CD4-positive, alpha-beta T cell (primary cell): ENCODE data around the gene SUGP2. TPM values are rescaled to one million over a fixed set of nuclear protein-coding genes. Genes with fewer than 3 reads are reported as not detected.

Experiments used
- ATAC-seq: fragments of 200-7000 bp; cut with Tn5 transposase; one replicate; pipeline ENCODE4 v1.10.0; 2022; ENCODE audit warnings: mild to moderate bottlenecking; ENCODE audit not compliant: poor library complexity
- CTCF ChIA-PET: fragments of 350-600 bp; sonication (Branson Sonifier 250); formaldehyde crosslinking; loops from one replicate; lab custom pipeline; 2021; ENCODE audit warnings: antibody characterized with exemption, inconsistent platforms; lab: Charles Lee
- POLR2A ChIA-PET: fragments of 350-600 bp; sonication (Branson Sonifier 250); formaldehyde crosslinking; loops from one replicate; lab custom pipeline; 2021; ENCODE audit warnings: antibody characterized with exemption, inconsistent platforms; lab: Charles Lee
- DNase-seq, 14 experiments: peaks; one replicate each; pipeline ENCODE4 v3.0.0-alpha.2; 2013 to 2020; ENCODE audit warnings: mixed read lengths in 2 of 14
- H3K27ac ChIP-seq, 2 donors: one replicate each; pipeline versions ENCODE4 v1.5.1 to v1.7.0; 2013; ENCODE audit warnings: low read length in 2 of 2, low read depth in 1 of 2, mild to moderate bottlenecking in 1 of 2
- H3K27me3 ChIP-seq, 2 experiments: 1 replicate in 1 of 2; 2 replicates in 1 of 2; pipeline versions ENCODE4 v1.6.1 to v1.7.0; 2013; ENCODE audit warnings: low read length in 2 of 2, control low read depth in 1 of 2, mild to moderate bottlenecking in 1 of 2, moderate library complexity in 1 of 2; ENCODE audit not compliant: insufficient read depth in 2 of 2, control insufficient read depth in 1 of 2
- H3K36me3 ChIP-seq: one replicate; pipeline ENCODE4 v1.6.1; 2013; ENCODE audit warnings: low read length, control low read depth; ENCODE audit not compliant: insufficient read depth
- H3K4me1 ChIP-seq: one replicate; pipeline ENCODE4 v1.6.1; 2013; ENCODE audit warnings: low read length, control low read depth; ENCODE audit not compliant: insufficient read depth
- H3K4me3 ChIP-seq: one replicate; pipeline ENCODE4 v1.5.1; 2013; ENCODE audit warnings: mild to moderate bottlenecking, low read length, moderate library complexity
- H3K9me3 ChIP-seq, 2 experiments: 1 replicate in 1 of 2; 2 replicates in 1 of 2; pipeline versions ENCODE4 v1.6.1 to v1.7.0; 2013; ENCODE audit warnings: low read length in 2 of 2, mild to moderate bottlenecking in 2 of 2, control low read depth in 1 of 2, moderate library complexity in 1 of 2; ENCODE audit not compliant: control insufficient read depth in 1 of 2, insufficient read depth in 1 of 2
- H3K27ac Mint-ChIP-seq: one replicate; pipeline ENCODE4 v1.8.0; 2020; ENCODE audit warnings: mixed read lengths
- H3K27me3 Mint-ChIP-seq: one replicate; pipeline ENCODE4 v1.8.0; 2021; ENCODE audit warnings: mixed read lengths
- H3K36me3 Mint-ChIP-seq: one replicate; pipeline ENCODE4 v1.8.0; 2021; ENCODE audit warnings: low read depth, mixed read lengths
- H3K4me1 Mint-ChIP-seq: one replicate; pipeline ENCODE4 v1.8.0; 2021; ENCODE audit warnings: low read depth, mixed read lengths
- H3K4me3 Mint-ChIP-seq: one replicate; pipeline ENCODE4 v1.8.0; 2020; ENCODE audit warnings: mild to moderate bottlenecking, mixed read lengths
- H3K9me3 Mint-ChIP-seq: one replicate; pipeline ENCODE4 v1.8.0; 2020; ENCODE audit warnings: mixed read lengths
- intact Hi-C, 2 experiments: fragments of 100-400 bp; cut with DNase I in 1 of 2; cut with micrococcal nuclease in 1 of 2; formaldehyde crosslinking; loops; one replicate each; pipeline versions ENCODE4 v1.15.1 to v1.9.0; 2023 to 2025; cut with DNase I, micrococcal nuclease
- total RNA-seq, 174 experiments: library from RNA in 2 of 174; stranded (reverse) in 2 of 174; gene quantifications; one replicate each; pipeline ENCODE4 v1.2.3 and lab custom pipeline; 2021 to 2026
- TF ChIP-seq, protein P1 (sequence below): fragments of 200-600 bp; IDR thresholded peaks from one replicate; pipeline ENCODE4 v1.8.0; 2022; ENCODE audit warnings: antibody characterized with exemption, mild to moderate bottlenecking

SUGP2 gene
- total RNA-seq, 2 experiments from 2014 or later: 106 to 110 TPM

DNA sequence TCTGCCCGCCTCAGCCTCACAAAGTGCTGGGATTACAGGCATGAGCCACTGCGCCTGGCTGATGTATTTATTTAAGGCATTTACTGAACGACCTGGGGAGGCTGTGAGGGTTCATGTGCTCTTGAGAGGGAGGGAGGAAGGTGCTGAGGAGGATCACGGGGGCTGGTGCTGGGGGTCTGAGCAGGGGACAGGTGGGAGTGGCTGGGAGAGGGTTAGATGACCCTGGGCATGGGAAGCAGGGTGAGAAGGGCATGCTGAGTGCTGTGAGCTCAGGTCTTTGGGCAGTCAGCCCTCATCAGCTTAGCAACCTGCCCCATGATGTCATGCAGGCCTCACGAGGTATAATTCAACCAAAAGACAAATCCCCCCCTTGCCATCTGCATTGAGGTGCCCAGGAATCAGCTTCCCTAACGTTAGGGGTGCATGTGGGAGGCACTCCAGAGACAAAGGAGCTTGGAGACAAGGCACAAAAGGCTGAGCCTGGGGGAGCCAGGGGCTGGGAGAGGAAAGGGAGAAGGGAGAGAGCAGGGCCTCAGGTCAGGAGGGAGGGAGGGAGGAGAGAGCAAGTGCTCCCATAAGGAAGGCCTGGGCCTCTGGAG is 36.4 kb downstream of the SUGP2 start:
- POLR2A ChIA-PET: no interaction called here
- Histone ChIP-seq H3K4me3 (no peak overlapping the region), H3K9me3 (no peaks in the 10 kb centered on the region), H3K36me3 (peaks cover 58% of the 10 kb centered on the region), H3K27ac (no peak overlapping the region), H3K4me1 (peaks cover 19% of the 10 kb centered on the region), H3K27me3 (no peaks in the 10 kb centered on the region)
- Mint-ChIP-seq H3K27me3 (no peaks in the 10 kb centered on the region), H3K4me1 (peaks cover 24% of the 10 kb centered on the region), H3K4me3 (no peak overlapping the region), H3K9me3 (no peaks in the 10 kb centered on the region), H3K36me3 (peaks cover 70% of the 10 kb centered on the region), H3K27ac (no peak overlapping the region)
- DNase-seq (no peak), ATAC-seq (no peak)
- intact Hi-C loops: no loop called here
- CTCF ChIA-PET: no interaction called here
- TF ChIP-seq, protein P1, sequence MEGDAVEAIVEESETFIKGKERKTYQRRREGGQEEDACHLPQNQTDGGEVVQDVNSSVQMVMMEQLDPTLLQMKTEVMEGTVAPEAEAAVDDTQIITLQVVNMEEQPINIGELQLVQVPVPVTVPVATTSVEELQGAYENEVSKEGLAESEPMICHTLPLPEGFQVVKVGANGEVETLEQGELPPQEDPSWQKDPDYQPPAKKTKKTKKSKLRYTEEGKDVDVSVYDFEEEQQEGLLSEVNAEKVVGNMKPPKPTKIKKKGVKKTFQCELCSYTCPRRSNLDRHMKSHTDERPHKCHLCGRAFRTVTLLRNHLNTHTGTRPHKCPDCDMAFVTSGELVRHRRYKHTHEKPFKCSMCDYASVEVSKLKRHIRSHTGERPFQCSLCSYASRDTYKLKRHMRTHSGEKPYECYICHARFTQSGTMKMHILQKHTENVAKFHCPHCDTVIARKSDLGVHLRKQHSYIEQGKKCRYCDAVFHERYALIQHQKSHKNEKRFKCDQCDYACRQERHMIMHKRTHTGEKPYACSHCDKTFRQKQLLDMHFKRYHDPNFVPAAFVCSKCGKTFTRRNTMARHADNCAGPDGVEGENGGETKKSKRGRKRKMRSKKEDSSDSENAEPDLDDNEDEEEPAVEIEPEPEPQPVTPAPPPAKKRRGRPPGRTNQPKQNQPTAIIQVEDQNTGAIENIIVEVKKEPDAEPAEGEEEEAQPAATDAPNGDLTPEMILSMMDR: no peak

DNA sequence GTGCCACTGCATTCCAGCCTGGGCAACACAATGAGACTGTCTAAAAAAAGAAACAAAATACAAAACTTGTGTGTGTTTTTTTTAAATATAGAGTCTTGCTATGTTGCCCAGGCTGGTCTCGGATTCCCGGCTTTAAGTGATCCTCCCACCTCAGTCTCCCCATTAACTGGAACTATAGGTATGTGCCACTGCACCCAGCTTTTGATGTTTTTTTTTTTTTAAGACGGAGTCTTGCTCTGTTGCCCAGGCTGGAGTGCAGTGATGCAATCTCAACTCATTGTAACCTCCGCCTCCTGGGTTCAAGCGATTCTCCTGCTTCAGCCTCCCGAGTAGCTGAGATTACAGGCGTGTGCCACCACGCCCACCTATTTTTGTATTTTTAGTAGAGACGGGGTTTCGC is 37.0 kb downstream of the SUGP2 start:
- intact Hi-C loops: no loop called here
- ATAC-seq (no peak), DNase-seq (no peak)
- TF ChIP-seq, protein P1: no peak
- Mint-ChIP-seq H3K27ac (no peak overlapping the region), H3K4me3 (no peak overlapping the region), H3K9me3 (no peaks in the 10 kb centered on the region), H3K27me3 (no peaks in the 10 kb centered on the region), H3K4me1 (peaks cover 24% of the 10 kb centered on the region), H3K36me3 (peaks cover 68% of the 10 kb centered on the region)
- H3K4me3 ChIP-seq: no peak overlapping the region
- ChIA-PET CTCF (no interaction called here), POLR2A (no interaction called here)
- H3K27ac ChIP-seq: no peak overlapping the region
- H3K36me3 ChIP-seq: peaks cover 57% of the 10 kb centered on the region
- no peaks in the 10 kb centered on the region for H3K9me3 ChIP-seq
- H3K4me1 ChIP-seq: peaks cover 19% of the 10 kb centered on the region
- no peaks in the 10 kb centered on the region for H3K27me3 ChIP-seq

DNA sequence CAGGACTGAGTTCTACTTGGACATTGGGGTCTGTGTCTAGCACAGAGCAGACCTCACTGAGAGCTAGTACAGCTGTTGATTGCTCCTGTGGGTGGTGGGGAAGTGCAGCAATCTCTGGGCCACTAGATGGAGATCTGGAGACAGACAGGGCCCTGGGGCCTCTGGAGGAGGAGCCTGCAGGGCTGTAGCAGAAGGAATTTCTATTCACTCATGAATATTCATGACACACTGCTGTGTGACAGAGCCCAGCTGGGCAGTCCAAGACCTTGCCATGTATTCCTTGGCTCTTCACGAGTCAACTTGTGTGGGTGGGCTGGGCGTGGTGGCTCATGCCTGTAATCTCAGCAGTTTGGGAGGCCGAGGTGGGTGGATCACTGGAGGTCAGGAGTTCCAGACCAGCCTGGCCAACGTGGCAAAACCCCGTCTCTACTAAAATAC is 37.5 kb downstream of the SUGP2 start:
- no peaks in the 10 kb centered on the region for H3K27me3 ChIP-seq
- ATAC-seq: peak; percentile 39
- H3K27me3 Mint-ChIP-seq: no peaks in the 10 kb centered on the region
- peaks cover 24% of the 10 kb centered on the region for H3K4me1 Mint-ChIP-seq
- POLR2A ChIA-PET: no interaction called here
- no peaks in the 10 kb centered on the region for H3K9me3 ChIP-seq
- H3K4me1 ChIP-seq: peaks cover 19% of the 10 kb centered on the region
- no peaks in the 10 kb centered on the region for H3K9me3 Mint-ChIP-seq
- CTCF ChIA-PET: no interaction called here
- peak in 2 of 14 experiments; percentile 22 to 42 for DNase-seq
- H3K36me3 ChIP-seq: peaks cover 57% of the 10 kb centered on the region
- peaks cover 69% of the 10 kb centered on the region for H3K36me3 Mint-ChIP-seq
- intact Hi-C loops: no loop called here
- H3K27ac ChIP-seq: no peak overlapping the region
- no peak overlapping the region for H3K4me3 Mint-ChIP-seq
- no peak overlapping the region for H3K4me3 ChIP-seq
- TF ChIP-seq, protein P1: no peak
- H3K27ac Mint-ChIP-seq: no peak overlapping the region
